GM21528 (cell line): Measurements from ENCODE around the gene GATD1.
"Not testable (repeated sequence)": the region's sequence is repeated elsewhere in the genome, so short reads cannot be mapped to it uniquely, and the experiment has no call there.

Experiments used
- ATAC-seq: cut with Tn5 transposase; IDR thresholded peaks from one replicate; pipeline ENCODE4 v1.9.1; 2021; ENCODE audit warnings: mild to moderate bottlenecking, moderate library complexity; ENCODE audit not compliant: unreplicated experiment, low FRiP score

Gene GATD1

DNA sequence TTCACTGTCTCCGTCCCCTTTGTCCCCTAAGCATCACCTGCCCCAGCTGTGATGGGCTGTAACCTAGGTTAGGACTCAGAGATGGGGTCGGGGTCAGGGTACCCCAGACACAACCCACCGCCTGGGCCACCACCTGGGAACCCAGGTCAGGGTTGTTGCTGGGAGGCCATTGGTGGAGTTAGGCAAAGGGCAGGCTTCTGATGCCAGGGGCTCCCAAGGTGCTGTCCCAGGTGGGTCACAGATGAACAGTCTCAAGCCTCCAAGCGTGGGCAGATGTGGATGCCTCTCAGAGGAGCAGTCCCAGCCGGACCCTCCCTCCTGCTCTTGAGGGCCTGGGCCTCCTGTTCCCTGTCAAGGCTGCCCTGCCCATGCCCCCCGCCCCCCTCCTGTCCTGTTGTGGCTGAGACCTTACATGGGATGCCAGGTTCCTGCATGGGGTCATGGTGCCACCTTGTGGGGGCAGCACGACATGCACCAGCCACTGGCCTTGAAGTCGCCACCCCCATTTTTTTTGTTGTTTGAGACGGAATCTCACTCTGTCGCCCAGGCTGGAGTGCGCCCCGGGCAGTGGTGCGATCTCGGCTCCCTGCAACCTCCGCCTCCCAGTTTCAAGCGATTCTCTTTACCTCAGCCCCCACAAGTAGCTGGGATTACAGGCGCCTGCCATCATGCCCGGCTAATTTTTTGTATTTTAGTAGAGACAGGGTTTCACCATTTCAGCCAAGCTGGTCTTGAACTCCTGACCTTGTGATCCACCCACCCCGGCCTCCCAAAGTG is 12.1 kb downstream of the GATD1 start:
- ATAC-seq = no peak

DNA sequence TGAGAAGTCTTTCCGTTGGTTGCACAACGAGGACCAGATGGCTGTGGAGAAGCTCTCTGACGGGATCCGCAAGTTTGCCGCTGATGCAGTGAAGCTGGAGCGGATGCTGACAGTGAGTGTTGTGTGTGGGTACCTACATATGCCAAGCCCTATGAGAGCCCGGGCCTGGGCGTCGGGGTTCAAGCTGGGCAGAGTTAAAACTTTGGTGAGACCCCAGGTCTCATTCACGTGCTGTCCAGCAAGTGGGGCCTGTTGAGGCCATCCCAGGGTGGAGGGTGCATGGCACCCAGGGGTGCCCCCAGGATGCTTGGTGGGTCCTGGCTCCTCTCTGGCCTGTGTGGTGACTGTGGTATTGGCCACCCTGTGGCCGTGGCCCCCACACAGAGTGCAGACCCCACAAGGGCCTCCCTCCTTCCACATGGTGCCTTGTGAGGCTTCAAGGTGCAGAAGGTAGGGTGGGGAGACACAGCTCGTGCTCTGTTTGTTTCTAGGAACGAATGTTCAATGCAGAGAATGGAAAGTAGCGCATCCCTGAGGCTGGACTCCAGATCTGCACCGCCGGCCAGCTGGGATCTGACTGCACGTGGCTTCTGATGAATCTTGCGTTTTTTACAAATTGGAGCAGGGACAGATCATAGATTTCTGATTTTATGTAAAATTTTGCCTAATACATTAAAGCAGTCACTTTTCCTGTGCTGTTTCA is 12.8 kb downstream of the GATD1 start:
- ATAC-seq = no peak

DNA sequence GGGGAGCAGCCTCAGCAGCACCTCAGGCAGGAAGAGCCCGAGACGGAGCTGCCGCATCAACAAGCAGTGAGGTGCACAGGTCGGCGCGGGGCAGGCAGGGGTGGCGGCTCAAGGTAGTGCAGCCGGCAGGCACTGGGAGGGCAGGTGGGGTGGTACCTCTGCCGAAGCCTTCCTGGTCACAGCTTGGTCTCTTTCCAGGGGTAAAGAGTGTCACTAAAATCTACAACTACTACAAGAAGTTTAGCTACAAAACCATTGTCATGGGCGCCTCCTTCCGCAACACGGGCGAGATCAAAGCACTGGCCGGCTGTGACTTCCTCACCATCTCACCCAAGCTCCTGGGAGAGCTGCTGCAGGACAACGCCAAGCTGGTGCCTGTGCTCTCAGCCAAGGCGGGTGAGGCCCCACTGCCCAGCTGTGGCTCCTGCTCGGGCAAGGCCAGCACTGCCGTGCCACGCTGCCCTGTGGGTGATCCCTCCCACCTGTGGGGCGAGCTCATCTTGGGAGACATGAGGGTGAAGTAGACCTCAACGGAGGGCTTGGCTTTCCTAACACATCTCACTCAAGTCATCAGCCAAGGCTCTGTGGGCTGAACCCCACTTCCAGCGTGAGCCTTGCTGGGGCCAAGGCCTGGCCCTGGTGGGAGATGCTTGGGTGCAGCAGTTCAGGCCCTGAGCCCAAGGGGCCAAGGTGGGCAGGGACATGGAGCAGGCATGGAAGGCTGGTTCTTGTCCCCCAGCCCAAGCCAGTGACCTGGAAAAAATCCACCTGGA is 13.6 kb downstream of the GATD1 start:
- ATAC-seq = no peak

DNA sequence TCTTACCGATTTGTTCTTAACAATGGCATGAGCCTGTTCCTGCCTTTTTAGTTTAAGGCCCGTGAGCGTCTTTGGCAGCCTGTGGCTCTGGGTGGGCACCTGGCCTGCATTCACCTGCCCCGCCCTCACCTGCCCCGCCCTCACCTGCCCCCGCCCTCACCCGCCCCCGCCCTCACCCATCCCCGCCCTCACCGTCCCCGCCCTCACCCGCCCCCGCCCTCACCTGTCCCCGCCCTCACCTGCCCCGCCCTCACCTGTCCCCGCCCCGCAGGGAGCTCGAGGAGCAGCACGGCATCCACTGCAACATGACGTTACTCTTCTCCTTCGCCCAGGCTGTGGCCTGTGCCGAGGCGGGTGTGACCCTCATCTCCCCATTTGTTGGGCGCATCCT is 14.2 kb downstream of the GATD1 start:
- ATAC-seq = no peak

DNA sequence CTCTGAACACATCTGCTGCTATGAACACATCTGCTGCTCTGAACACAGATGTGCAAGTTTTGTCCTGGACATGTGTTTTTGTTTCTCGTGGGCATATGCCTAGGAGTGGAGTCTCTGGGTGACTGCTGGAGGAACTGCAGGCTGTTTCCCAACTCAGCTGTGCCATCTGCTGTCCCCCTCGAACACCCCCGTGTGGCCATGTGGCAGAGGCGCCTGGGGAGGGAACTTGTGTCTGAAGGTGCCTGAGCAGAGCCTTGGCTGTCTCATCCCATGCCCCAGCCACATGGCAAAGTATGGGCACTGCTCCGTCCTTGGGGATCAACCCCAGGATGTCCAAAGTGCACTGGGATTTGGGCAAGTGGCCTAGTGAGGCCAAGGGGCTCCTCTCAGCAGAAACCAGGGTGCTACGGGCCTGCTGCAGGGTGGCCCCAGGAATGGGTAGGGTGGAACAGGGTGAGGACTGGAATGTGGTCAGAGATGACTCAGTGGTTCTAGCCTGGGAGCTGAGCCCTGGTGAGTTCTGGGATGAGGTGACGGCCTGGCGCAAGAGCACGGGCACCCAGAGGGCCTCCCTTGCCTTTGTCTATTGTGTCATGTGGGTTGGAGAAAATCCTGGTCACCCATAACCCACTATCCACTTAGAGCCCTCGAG is 14.7 kb downstream of the GATD1 start:
- no peak for ATAC-seq

DNA sequence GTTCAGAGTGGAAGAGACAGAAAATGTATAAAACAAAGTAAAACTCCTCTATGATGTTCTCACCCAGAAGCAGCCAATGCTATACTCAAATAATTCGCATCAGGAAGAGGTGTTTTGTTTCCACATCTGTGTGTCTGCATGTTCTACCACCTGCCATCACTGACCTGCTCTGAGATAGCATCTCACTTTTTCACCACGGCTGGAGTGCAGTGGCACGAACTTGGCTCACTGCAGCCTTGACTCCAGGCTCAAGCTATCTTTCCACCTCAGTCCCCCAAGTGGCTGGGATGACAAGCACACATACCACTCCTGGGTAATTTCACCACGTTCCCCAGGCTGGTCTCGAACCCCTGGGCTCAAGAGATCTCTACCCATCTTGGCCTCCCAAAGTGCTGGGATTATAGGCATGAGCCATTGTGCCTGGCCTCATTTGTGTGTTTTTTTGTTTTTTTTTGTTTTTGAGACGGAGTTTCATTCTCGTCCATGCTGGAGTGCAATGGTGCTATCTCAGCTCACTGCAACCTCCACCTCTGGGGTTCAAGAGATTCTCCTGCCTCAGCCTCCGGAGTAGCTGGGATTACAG is 15.7 kb downstream of the GATD1 start:
- ATAC-seq = no peak

DNA sequence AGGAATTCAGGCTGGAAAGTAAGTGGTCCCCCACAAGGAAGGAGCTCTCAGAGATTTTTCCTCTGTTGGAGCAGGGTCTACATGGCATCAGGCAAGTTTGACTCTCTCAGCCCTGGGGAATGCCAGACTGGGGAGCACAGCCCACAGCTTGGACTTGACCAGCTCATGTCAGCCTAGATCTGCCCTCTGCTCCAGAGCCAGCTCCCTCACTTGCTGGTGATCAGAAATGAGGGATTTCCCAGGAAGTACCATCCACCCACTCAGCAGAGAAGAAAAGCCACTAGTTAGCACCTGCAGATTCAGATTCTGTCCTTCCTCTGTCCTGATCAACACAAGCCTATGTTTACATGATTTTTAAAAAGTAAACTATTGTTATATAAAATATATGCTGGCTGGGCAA is 17.1 kb downstream of the GATD1 start:
- ATAC-seq = no peak

DNA sequence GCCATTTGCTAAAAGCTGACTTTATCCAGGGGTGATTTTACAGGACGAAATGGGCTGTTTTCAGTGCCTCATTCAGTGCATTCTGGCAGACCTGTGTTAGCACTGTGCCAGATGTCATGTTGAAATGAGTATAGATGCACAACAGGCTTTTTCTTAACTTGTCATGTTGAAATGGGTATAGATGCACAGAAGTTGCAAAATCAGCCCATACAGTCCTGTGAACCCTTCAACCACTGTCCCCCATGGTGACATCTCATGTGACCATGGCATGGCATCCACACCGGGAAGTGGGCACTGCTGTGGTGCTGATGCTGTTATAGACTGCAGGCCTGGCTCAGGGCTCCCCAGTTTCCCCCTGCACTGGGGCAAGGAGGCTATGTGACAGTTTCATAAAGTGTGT is 27.6 kb downstream of the GATD1 start:
- no peak for ATAC-seq

DNA sequence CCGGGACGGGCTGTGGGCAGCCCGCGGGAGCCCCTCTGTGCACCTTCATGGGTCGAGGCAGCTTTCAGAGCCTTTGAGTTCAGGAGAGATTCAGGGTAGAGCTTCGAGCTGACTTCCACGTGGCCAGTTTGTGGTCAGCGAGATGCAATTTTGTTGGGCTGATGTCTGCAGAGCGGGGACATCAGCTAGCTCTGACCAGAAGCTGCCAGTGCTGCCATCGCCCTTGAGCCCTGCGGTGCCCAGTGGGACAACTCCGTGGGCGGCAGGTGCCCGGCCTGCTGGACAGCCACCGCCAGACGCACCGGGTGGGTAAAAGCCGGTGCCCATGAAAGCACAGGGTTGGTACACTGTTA is 29.3 kb downstream of the GATD1 start:
- peak; percentile 11 for ATAC-seq

DNA sequence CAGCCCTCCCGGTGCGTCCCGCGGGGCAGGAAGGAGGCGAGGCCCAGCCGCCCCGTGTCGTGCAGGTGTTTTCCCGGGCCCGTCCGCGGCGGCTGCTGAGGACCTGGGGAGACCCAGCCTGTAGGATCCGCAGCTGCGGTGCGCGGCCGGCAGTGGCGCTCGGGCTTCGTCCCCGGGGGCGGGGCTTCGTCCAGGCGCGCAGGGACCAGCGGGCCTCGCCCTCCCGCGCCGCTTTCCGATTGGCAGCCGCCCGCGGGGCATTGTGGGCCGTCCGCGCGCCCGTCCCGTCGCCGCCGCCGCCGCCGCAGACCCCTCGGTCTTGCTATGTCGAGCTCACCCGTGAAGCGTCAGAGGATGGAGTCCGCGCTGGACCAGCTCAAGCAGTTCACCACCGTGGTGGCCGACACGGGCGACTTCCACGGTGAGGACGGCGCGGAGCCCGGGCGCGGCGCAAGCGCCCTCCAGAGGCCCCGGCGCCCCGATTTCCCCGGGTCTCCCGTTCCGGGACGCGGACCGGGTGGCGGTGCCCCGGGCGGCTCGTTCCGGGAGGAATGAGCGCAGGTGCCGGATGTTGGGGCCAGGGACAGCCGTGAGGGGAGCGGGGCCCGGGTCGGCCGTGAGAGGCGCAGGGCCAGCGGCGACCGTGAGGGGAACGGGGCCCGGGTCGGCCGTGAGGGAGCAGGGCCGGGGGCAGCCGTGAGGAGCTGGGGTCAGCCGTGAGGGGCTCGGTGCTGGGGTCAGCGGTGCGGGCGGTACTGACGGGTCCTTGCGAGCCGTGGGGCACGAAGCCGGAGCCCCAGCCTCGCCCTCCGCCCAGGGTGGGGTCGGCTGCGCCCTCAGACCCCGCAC is 29.9 kb downstream of the GATD1 start, which contains the start of gene TALDO1:
TSS of gene TALDO1 (plus strand) at position 307 of the 849 bp plus-strand sequence. CDS start at position 325, 18 bp downstream.
- ATAC-seq = peak; percentile 85

DNA sequence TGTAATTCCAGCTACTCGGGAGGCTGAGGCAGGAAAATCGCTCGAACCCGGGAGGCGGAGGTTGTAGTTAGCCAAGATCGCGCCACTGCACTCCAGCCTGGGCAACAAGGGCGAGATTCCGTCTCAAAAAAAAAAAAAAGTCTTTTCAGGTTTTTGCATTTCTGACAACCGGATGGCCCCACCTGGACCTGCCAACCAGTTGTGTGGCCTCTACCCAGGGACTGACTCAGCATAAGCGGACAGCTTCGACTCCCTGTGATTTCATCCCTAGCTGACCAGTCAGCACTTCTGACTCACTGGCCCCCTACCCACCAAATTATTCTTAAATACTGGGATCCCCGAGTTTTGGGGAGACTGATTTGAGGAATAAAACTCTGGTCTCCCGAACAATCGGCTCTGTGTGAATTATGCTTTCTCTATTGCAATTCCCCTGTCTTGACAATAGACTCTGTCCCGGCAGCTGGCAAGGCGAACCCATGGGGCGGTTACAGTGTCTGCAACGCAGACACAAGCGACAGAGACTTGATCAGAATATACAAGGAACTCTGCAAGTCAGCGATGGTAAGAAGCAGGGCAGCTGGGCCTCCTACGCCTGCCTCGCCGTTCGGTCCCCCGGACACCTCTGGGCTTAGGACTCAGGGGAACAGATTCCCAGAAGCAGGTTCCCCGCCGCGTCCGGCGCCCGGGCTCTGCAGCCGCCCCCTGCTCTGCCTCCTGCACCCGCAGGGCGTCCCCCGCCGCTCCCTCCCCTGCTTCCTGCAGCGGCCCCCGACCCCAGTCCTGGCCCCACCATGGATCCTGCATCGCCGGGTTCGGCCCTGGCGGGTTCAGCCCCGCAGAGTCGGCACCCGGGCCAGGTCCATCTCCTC is 30.8 kb downstream of the GATD1 start:
- peak; percentile 8 for ATAC-seq

DNA sequence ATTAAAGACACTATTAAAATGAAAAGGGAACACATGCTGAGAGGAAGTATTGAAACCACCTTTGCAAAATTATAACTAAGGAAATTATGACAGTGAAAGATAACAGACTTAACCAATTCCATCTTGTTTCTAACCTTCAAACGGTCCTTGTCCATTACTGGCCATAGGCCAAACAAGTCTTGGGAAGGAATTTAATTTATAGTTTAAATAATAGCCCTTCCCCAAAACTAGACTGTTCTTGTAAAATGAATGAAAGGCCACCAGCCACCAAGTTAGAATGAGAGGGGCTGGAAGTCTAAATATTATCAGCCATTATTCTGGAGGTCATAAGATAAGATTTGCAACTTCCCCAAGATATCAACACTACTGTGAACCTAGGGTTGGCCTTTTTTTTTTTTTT is 31.9 kb downstream of the GATD1 start:
- no peak for ATAC-seq

DNA sequence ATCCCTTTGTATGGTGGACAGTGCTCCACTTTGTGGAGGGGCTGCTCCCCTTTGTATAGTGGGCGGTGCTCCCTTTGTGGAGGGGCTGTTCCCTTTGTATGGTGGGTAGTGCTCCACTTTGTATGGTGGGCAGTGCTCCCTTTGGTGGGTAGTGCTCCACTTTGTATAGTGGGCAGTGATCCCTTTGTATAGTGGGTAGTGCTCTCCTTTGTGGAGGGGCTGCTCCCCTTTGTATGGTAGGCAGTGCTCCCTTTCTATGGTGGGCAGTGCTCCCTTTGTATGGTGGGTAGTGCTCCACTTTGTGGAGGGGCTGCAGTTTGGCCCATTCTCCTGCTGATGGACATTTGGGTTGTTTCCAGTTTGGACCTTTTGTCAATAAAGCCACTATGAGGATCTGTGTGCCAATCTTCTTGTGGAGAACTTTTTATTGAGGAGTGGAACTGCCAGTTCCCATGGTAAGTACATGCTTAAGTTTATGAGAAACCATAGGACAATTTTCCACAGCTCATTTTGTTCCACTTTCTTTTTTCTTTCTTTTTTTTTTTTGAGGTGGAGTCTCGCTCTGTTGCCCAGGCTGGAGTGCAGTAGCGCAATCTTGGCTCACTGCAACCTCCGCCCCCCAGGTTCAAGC is 34.6 kb downstream of the GATD1 start:
- no peak for ATAC-seq

DNA sequence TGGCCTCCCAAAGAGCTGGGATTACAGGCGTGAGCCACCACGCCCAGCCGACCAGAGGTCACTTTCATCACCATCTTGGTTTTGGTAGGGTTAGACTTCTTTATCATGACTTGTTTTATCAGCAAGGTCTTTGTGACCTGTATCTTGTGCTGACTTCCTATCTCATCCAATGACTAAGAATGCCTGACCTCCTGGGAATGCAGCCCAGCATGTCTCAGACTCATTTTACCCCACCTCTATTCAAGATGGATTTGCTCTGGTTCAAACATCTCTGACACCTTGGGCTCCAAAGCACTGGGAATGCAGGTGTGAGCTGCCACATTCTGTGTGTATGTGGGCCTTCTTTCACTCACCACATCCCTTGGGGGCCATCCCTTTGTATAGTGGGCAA is 35.1 kb downstream of the GATD1 start:
- ATAC-seq = no peak

DNA sequence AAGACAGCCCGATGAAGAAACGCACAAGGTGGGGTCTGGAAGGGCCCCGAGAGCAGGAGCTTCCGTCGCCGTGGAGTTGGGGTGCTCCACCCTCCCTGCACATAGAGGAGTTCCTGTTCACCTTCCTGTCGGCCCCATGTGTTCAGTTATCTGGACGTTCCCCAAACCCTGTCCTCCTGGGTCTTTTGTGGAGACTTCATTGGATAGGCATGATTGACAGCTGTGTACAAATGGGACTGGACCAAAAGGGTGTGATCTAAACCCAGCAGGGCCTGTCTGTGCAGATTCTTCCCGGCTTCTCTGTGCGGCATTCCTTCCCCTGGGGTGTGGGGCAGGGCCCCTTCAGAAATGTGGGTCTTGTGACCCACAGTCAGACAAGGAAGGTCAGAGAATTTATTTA is 39.4 kb downstream of the GATD1 start:
- ATAC-seq = not testable (repeated sequence)

DNA sequence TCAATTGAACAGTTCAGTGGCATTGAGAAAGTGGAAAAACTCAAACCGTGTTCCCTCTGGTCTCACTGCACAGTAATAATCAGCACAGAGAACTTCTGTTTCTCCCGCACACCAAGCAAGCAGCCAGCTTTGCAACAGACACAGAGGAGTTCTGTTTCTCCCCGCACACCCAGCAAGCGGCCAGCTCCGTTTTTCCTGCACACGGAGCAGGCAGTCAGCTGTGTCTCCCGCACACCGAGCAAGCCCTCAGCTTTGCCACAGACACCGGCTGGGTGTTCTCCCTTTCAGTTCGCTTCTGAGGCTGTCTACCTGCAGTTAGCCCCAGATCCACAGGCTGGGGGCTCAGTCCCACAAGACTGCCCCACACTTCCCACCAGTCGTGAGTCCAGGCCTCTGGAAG is 39.9 kb downstream of the GATD1 start:
- no peak for ATAC-seq

DNA sequence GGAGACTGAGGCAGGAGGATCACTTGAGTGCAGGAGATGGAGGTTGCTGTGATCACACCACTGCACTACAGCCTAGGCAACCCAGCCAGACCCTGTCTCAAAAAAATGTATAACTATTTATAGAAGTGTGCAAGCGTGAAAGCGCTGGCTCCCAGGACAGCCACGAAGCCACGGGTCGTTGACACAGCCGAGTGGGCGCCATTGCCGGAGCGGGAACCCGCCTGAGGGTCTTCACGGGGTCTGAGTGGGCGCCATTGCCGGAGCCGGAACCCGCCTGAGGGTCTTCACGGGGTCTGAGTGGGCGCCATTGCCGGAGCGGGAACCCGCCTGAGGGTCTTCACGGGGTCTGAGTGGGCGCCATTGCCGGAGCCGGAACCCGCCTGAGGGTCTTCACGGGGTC is 42.7 kb downstream of the GATD1 start:
- not testable (repeated sequence) for ATAC-seq

DNA sequence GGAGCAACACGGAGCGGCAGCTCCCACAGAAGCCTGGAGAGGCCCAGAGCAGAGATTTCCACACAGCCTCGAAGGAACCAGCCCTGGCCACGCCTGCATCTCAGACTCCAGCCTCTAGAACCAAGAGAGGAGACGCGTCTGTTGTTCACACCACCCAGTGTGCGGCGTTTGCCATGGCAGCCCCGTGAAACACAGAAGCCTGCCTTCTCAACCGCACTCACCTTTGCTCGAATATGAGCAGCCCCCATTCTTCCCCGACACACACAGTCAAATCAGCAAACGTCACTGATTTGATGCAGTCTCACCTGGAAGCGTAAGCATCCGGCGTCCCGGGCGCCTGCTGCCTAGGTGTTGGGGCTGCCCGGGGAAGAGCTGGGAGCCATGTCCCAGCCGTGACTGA is 44.2 kb downstream of the GATD1 start:
- no peak for ATAC-seq
